ENCODE measurements around the gene GPHB5.

DNA sequence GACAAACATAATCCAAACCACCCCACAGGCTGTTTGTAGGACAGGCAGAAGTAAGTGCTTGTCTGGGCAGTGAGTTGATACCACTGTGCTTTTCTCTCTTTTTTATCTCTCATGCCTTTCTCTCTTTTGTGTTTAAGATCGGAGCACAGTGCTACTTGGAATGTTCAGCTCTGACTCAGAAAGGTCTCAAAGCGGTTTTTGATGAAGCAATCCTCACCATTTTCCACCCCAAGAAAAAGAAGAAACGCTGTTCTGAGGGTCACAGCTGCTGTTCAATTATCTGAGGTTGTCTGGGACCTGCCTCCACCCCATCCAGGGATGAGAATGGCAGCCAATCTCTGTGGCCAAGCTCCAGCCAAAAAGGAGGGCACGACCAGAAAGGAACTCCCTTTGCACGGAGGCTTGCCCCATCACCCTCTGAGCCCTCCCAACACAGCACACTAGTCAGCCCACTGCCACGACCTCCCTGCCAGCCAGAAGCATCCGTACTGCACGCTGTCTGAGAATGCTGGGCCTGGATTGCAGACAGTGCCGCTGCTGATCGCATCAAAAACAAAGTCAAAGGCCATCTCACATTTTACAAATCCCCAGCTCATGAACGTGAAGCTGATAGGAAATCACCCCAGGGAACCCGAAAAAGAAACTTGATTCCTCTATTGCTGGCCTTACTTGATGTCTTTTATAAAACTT, 27.8 kb downstream of the GPHB5 start:
- TF ChIP-seq CTCF (IDR thresholded peaks at IDR 0.05) = no peak
- TF ChIP-seq EP300 (IDR thresholded peaks at IDR 0.05) = no peak

Data from stomach (tissue), 4 donors.